HG02678 (cell line): ENCODE results near the gene CCNE1.

ENCODE experiments used
- ATAC-seq: cut with Tn5 transposase; IDR thresholded peaks from one replicate; pipeline ENCODE4 v1.9.1; 2021; ENCODE audit warnings: mild to moderate bottlenecking, moderate library complexity; ENCODE audit not compliant: unreplicated experiment

Gene CCNE1

GRCh38 chr19:29811125-29812079 lies at the start of gene CCNE1:
Gene CCNE1 (plus strand): TSS chr19:29811991. CDS start chr19:29812556, 565 bp downstream.
- peak; percentile 73 for ATAC-seq

GRCh38 chr19:29763196-29763595 lies 48.6 kb upstream of the CCNE1 start:
- no peak for ATAC-seq

- no peak for ATAC-seq
These were observed 47.4 kb upstream of the CCNE1 start for GRCh38 chr19:29764361-29764760.

- no peak for ATAC-seq
These were observed 45.7 kb upstream of the CCNE1 start for GRCh38 chr19:29766100-29766499.

GRCh38 chr19:29767039-29767735 lies 44.6 kb upstream of the CCNE1 start:
- no peak for ATAC-seq

GRCh38 chr19:29768166-29768565 lies 43.6 kb upstream of the CCNE1 start:
- ATAC-seq, result no peak

- no peak for ATAC-seq
These were observed 41.8 kb upstream of the CCNE1 start for GRCh38 chr19:29769997-29770396.

GRCh38 chr19:29770648-29771047 lies 41.1 kb upstream of the CCNE1 start:
- ATAC-seq, result no peak

GRCh38 chr19:29771708-29772414 lies 39.9 kb upstream of the CCNE1 start:
- no peak for ATAC-seq

GRCh38 chr19:29772696-29773095 lies 39.1 kb upstream of the CCNE1 start:
- ATAC-seq, result no peak

GRCh38 chr19:29773141-29773540 lies 38.6 kb upstream of the CCNE1 start:
- ATAC-seq, result no peak

- ATAC-seq, result no peak
These were observed 37.7 kb upstream of the CCNE1 start for GRCh38 chr19:29774126-29774525.

- ATAC-seq, result no peak
These were observed 33.9 kb upstream of the CCNE1 start for GRCh38 chr19:29777781-29778309.

GRCh38 chr19:29779921-29780320 lies 31.9 kb upstream of the CCNE1 start:
- no peak for ATAC-seq

- ATAC-seq, result no peak
These were observed 30.2 kb upstream of the CCNE1 start for GRCh38 chr19:29781386-29782259.

- no peak for ATAC-seq
These were observed 29.6 kb upstream of the CCNE1 start for GRCh38 chr19:29782260-29782580.

- no peak for ATAC-seq
These were observed 28.1 kb upstream of the CCNE1 start for GRCh38 chr19:29783627-29784190.

GRCh38 chr19:29784598-29785223 lies 27.1 kb upstream of the CCNE1 start:
- ATAC-seq, result no peak

- ATAC-seq, result no peak
These were observed 26.4 kb upstream of the CCNE1 start for GRCh38 chr19:29785360-29785759.
